ENCODE measurements around the gene SMTN.
"Not testable (repeated sequence)": the region's sequence is repeated elsewhere in the genome, so short reads cannot be mapped to it uniquely, and the experiment has no call there.

The SMTN gene

DNA sequence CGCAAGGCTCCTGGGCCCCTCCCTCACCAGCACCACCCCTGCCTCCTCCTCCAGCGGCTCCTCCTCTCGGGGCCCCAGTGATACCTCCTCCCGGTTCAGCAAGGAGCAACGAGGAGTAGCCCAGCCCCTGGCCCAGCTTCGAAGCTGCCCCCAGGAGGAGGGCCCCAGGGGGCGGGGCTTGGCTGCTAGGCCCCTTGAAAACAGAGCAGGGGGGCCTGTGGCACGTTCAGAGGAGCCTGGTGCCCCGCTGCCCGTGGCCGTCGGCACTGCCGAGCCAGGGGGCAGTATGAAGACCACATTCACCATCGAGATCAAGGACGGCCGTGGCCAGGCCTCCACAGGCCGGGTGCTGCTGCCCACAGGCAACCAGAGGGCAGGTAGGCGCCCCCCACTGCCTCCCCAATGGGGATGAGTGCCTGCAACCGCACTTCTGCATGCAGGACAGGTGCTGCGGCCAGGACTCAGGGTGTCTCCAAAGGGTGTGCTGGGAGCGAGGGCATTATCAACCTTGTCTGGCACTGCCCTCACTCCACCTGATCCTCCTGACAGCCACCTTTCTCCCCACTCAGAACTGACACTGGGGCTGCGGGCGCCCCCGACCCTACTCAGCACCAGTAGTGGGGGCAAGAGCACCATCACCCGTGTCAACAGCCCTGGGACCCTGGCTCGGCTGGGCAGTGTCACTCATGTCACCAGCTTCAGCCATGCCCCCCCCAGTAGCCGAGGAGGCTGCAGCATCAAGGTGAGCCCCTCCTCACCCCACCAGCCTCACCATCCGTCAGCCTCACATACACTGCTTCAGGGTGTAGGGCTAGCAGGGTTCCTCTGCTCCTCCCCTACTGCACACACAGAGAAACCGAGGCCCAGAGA lies 10.2 kb downstream of the SMTN start:
- DNase-seq, result no peak

DNA sequence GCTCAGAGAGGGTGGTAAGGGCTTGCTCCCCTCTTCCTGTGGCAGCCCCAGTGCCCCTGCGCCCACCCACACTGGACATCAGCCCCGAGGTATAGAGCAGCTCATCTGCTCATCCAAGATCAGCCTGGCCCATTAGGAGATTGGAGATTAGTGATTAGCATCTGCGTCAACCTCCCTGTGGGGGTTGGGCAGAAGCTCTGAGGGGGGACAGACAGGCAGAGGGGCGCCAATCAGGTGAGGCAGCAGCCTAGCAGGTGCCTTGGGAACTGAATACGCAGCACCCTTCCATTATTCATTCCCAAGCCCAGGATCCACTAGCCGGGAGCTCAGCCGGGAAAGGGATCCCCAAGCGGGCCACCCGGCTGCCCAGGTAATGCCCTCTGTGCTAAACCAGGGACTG lies 11.0 kb downstream of the SMTN start:
- DNase-seq, result no peak

DNA sequence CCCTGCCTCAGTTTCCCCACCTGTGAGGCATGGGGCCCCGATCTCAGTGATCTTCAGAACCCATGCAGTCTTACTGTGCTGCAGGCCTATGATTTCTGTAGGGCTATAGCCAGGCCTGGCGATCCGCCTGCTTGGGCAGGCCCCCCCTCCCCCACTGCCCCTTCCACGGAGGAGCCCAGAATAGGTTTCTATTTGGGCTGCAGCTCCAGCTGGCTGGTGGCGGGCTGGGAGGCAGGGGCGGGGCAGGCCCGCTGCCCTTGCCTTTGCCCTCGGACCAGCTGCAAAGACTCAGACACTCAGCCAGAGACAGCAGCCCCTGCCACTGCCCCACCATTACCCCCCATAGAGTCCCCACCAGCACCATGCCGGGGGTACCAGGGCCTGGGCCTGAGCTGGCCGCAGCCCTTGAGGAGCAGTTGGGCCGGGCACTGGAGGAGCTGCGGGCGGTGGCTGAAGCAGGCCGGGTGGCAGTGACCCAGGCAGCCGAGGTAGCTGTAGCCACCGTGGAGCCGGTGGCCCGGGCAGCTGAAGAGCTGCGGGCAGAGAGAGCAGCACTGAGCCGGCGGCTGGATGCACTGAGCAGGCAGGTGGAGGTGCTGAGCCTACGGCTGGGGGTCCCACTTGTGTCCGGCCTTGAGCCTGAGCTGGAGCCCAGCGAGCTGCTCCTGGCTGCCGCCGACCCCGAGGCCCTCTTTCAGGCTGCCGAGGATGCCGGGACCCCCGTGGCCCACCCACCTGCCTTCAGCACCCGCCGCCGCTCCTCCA lies 12.2 kb downstream of the SMTN start:
- DNase-seq, result peak; percentile 44

DNA sequence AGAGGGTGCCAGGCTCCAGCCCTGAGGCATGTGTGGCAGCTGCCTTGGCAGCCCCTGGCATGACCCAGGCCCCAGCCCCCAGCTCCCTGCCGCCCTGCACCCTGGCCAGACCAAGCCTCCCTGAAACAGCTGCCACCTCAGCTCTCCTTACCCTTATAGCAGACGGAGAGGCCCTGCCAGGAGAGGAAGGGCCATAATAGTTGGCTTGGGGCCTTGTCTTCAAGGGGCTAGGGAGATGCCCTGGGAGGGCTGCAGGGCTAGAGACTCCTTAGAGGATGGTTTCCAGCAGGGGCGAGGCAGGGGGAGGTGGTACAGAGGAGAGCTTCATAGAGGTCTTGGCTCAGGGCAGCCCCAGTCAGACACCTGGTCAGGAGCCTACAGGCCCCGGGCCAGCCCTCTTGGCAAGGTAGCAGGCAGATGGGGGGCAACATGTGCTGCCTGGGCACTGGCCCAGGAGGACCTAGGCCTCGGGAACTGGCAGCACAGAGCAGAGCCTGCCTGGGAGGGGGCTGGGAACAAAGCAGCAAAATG lies 13.0 kb downstream of the SMTN start:
- peak; percentile 11 for DNase-seq

GRCh38 chr22:31094741-31095140 lies 13.6 kb downstream of the SMTN start:
- no peak for DNase-seq

- no peak for DNase-seq
These were observed 14.6 kb downstream of the SMTN start for GRCh38 chr22:31095637-31096249.

GRCh38 chr22:31096657-31097279 lies 15.7 kb downstream of the SMTN start:
- DNase-seq, result no peak

- not testable (repeated sequence) for DNase-seq
These were observed 16.4 kb downstream of the SMTN start for GRCh38 chr22:31097539-31097938.

GRCh38 chr22:31097941-31098631 lies 17.0 kb downstream of the SMTN start:
- no peak for DNase-seq

- DNase-seq, result no peak
These were observed 17.6 kb downstream of the SMTN start for GRCh38 chr22:31098632-31099110.

- DNase-seq, result no peak
These were observed 18.3 kb downstream of the SMTN start for GRCh38 chr22:31099386-31099785.

DNA sequence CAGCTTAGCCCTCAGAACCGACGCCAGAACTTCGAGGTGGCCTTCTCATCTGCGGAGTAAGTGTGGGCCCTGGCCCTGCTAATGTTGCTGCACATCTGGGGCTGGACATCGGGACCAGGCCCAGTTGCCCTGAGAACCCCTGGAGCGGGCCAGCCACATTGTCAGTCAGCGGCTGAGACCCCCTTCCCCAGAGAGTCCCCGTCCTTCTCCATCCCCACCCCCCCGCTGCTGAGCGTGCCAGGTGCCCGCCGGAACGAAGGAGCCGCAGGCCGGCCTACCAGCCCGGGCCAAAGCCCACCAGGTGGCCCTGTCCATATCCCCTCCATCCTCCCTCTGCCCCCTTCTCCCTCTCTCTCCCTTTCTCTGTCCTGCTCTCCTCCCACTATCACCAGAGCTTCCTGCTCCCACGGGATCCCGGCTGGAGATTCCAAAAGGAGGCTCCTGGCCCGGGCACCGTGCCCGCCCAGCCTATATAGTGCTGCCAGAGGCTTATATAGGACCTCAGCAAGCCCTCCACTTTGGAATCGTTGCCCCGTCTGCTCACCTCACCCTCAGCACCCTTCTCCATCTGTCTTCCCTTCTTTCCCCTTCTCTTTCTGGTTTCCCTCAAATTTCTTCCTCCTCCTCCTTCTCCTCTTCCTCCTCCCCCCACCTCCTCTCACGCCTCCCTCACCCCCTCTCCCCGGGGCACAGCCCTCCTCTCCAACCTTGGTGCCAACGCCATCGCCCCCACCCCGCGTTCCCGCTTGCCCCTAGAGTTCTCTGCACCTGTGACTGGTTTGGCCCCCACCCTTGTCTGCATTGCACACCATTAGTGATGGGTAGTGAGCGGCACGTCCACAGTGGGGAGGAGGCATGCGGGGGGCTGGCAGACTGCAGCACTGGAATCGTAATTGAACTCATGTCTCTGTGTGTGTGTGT lies 19.0 kb downstream of the SMTN start:
- no peak for DNase-seq

GRCh38 chr22:31100762-31101525 lies 19.8 kb downstream of the SMTN start:
- DNase-seq, result no peak

- DNase-seq, result no peak
These were observed 21.4 kb downstream of the SMTN start for GRCh38 chr22:31102441-31103081.

DNA sequence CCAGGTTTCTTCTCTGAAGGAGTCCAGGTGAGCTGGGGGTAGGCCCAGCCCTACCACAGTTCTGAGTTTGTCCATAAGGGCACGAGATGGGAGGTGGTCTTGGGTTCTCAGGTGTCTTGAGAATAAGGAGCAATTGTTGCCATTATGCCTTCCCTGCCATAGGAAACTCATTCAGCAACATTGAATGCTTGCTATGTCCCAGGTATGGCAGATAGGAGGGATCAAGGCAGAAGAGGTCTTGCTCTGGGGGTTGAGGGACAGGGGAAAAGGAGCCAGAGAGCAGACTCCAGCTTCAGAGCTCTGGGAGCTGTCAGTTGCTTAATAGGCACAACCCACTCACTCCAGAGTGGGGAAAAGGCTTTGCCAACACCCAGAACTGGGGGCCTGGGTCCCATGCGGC lies 22.0 kb downstream of the SMTN start:
- DNase-seq, result no peak

DNA sequence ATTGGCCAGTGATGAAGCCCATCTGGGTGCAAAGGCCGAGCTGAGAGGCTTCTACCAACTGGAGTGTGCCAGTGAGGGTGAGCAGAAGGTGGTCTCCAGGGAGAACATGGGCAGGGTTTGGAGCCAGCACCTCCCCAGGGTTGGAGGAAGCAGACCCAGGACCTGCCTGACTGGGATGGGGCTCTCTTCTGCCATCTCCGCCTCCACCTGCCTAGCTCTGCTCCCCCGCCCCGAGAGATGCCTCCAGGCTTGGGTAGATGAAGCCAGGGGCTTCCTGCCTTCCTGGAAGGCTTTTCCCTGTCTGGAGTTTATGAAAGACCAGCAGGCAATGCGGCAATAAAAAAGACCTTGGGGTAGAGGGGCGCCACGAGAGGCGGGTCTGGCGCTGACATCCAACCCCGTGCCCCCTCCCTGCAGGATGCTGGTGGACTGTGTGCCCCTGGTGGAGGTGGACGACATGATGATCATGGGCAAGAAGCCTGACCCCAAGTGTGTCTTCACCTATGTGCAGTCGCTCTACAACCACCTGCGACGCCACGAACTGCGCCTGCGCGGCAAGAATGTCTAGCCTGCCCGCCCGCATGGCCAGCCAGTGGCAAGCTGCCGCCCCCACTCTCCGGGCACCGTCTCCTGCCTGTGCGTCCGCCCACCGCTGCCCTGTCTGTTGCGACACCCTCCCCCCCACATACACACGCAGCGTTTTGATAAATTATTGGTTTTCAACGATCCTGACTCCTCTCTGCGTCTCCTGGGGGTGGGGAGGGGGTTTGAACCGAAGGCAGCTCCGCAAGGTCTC lies 23.0 kb downstream of the SMTN start:
- DNase-seq, result no peak

DNA sequence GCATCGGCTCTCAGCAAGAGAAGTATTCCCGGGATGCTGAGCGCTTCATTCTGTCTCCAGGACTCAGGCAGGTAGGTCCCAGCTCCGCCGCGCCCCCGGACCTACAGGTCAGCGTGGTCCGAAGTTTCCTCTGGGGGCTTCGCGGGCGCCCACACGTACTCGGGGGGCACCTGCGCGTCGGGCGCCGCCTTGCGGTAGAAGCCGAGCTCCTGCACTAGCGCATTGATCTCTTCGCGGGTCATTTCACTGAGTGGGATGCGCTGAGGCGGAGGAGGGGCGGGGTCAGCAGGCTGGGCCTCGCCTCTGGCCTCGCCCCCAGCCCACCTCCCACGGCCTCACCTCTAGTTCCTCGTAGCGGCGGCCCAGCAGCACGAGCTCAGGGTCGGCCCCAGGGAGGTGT lies 23.8 kb downstream of the SMTN start:
- no peak for DNase-seq

GRCh38 chr22:31105282-31105929 lies 24.3 kb downstream of the SMTN start:
- no peak for DNase-seq
